Neural crest cell (in vitro differentiated cells): ENCODE data around the gene PMVK. TPM values are rescaled to one million over a fixed set of nuclear protein-coding genes. Genes with fewer than 3 reads are reported as not detected.

Source experiments
- DNase-seq: peaks from one replicate; pipeline ENCODE4 v3.0.0; 2021; ENCODE audit warnings: low read depth, mixed read lengths, low spot score
- H3K27ac Mint-ChIP-seq: one replicate; pipeline ENCODE4 v1.8.0; 2021; ENCODE audit warnings: mild to moderate bottlenecking, mixed read lengths; ENCODE audit not compliant: unreplicated experiment
- H3K27me3 Mint-ChIP-seq: 2 replicates; pipeline ENCODE4 v1.8.0; 2021; ENCODE audit warnings: low read depth, mild to moderate bottlenecking, mixed read lengths
- H3K36me3 Mint-ChIP-seq: 2 replicates; pipeline ENCODE4 v1.8.0; 2021; ENCODE audit warnings: low read depth, mild to moderate bottlenecking, mixed read lengths
- H3K4me1 Mint-ChIP-seq: 2 replicates; pipeline ENCODE4 v1.8.0; 2021; ENCODE audit warnings: mixed read lengths
- H3K4me3 Mint-ChIP-seq: one replicate; pipeline ENCODE4 v1.8.0; 2021; ENCODE audit warnings: mild to moderate bottlenecking, mixed read lengths
- H3K9me3 Mint-ChIP-seq: 2 replicates; pipeline ENCODE4 v1.8.0; 2021; ENCODE audit warnings: mixed read lengths
- total RNA-seq: library from RNA; stranded (reverse); gene quantifications from 2 replicates; pipeline ENCODE4 v1.2.1, GENCODE V29; 2021
- TF ChIP-seq, protein P1 (sequence below): fragments of 200-600 bp; sonication (generic); conservative IDR thresholded peaks from 2 replicates; pipeline ENCODE4 v1.5.0; 2021; ENCODE audit warnings: antibody characterized with exemption, mild to moderate bottlenecking

The PMVK gene
- total RNA-seq, 1 donor from 2014 or later: 37.0 TPM

DNA sequence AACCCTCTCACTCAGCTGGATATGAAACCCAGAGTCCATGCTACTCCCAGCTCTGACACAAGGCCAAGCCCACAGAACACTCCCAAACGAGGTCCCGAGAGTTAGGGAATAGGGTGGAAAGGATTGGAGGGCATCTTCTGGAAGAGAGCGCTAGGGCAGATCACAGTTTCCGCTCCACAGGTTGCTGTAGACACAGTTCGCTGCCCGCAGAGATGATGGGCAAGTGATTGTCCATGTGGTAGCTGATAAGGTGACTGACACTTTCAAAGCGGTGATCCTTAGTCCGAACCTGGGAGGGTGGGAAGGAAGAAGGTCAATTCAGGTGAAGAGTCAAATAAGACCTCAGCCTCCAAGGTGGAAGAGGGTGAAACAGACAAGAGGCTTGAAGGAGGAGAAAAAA is 27.1 kb upstream of the PMVK start:
- no peaks in the 10 kb centered on the region for H3K9me3 Mint-ChIP-seq
- H3K4me1 Mint-ChIP-seq: peaks cover 30% of the 10 kb centered on the region
- H3K27me3 Mint-ChIP-seq: no peaks in the 10 kb centered on the region
- TF ChIP-seq, protein P1, sequence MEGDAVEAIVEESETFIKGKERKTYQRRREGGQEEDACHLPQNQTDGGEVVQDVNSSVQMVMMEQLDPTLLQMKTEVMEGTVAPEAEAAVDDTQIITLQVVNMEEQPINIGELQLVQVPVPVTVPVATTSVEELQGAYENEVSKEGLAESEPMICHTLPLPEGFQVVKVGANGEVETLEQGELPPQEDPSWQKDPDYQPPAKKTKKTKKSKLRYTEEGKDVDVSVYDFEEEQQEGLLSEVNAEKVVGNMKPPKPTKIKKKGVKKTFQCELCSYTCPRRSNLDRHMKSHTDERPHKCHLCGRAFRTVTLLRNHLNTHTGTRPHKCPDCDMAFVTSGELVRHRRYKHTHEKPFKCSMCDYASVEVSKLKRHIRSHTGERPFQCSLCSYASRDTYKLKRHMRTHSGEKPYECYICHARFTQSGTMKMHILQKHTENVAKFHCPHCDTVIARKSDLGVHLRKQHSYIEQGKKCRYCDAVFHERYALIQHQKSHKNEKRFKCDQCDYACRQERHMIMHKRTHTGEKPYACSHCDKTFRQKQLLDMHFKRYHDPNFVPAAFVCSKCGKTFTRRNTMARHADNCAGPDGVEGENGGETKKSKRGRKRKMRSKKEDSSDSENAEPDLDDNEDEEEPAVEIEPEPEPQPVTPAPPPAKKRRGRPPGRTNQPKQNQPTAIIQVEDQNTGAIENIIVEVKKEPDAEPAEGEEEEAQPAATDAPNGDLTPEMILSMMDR: no peak
- no peak for DNase-seq
- H3K4me3 Mint-ChIP-seq: peak overlapping the region; percentile 96
- H3K36me3 Mint-ChIP-seq: peaks cover 8% of the 10 kb centered on the region
- peak overlapping the region; percentile 7 for H3K27ac Mint-ChIP-seq

GRCh38 chr1:154962795-154963330 is 26.3 kb upstream of the PMVK start:
- H3K27me3 Mint-ChIP-seq: no peaks in the 10 kb centered on the region
- peak overlapping the region; percentile 96 for H3K4me3 Mint-ChIP-seq
- no peak for DNase-seq
- TF ChIP-seq, protein P1: no peak
- H3K4me1 Mint-ChIP-seq: peaks cover 22% of the 10 kb centered on the region
- peaks cover 8% of the 10 kb centered on the region for H3K36me3 Mint-ChIP-seq
- H3K9me3 Mint-ChIP-seq: no peaks in the 10 kb centered on the region
- no peak overlapping the region for H3K27ac Mint-ChIP-seq

DNA sequence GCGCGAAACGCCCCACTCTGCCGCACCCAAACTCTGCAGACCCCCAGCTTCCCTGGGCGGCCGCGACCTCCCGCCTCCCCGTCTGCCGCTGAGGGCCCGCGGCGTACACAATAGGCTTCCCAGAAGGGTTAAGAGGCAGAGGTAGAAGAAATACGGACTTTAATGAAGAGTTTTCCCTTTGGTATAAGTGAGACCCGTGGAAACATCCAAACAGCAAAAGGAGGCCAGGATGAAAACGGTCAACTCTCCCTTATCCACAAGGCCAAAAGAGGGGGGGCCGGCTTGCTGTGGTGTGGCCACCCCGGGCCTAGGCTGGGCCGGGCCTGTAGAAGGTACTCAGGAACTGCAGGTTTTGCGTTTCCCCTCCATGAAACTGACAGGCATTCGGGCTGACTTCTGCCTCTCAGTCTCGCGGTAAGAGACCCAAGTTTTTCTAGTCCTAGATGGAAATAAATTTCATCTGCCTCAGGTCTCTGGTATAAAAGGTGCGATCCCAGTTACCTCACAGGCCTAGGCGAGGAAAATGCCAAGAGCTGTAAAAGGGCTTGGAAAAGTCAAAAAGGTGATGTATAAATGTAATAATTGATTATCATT is 25.7 kb upstream of the PMVK start:
- H3K36me3 Mint-ChIP-seq: peaks cover 8% of the 10 kb centered on the region
- peaks cover 25% of the 10 kb centered on the region for H3K4me1 Mint-ChIP-seq
- H3K27ac Mint-ChIP-seq: peak overlapping the region; percentile 83
- no peaks in the 10 kb centered on the region for H3K9me3 Mint-ChIP-seq
- no peak for DNase-seq
- H3K4me3 Mint-ChIP-seq: peak overlapping the region; percentile 96
- TF ChIP-seq, protein P1: peak; percentile 3
- H3K27me3 Mint-ChIP-seq: no peaks in the 10 kb centered on the region

GRCh38 chr1:154961207-154962155 is 25.0 kb upstream of the PMVK start, which contains the start of gene PYGO2:
Gene PYGO2, minus strand, starts transcription at chr1:154961782. Its CDS starts 206 bp downstream, at chr1:154961576.
- Mint-ChIP-seq H3K9me3 (no peaks in the 10 kb centered on the region), H3K4me1 (peaks cover 32% of the 10 kb centered on the region), H3K27me3 (no peaks in the 10 kb centered on the region), H3K4me3 (peak within 1 kb of the TSS; percentile 96), H3K27ac (peak within 1 kb of the TSS; percentile 83), H3K36me3 (peaks cover 8% of the 10 kb centered on the region)
- TF ChIP-seq, protein P1: peak; percentile 67
- peak; percentile 76 for DNase-seq

DNA sequence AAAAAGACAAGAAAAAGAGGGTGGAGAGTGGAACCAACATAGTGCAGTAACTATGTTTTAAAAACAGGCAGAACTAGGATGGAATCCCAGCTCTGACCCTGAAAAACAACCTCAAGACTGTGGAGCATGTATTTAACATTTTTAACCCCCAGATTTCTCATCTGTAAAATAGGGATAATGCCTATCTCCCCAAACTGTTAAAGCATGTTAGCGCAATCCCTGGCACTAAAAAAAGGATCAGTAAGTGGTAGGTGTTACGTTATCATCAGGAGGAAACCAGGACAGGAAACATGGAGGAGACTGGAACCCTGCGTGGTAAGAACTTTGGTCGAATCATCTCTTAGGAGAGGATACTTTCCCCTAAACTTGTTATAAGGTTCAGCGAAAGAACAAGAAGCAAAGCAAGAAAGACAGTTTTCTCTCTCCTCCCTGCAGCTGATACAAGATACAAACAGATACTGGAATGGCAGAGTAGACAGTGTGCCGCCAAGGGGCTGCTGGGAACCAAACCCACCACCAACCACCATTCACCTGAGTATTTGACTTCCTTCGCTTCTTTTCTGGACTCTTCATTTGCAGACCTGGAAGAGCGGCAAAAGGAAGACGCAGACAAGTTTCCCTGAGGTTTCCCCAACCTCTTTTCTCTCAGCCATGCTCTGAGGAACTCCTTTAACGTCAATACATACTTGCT is 24.1 kb upstream of the PMVK start:
- no peak for DNase-seq
- H3K27me3 Mint-ChIP-seq: no peaks in the 10 kb centered on the region
- H3K9me3 Mint-ChIP-seq: no peaks in the 10 kb centered on the region
- peak overlapping the region; percentile 43 for H3K27ac Mint-ChIP-seq
- peak overlapping the region; percentile 95 for H3K4me3 Mint-ChIP-seq
- H3K36me3 Mint-ChIP-seq: peaks cover 8% of the 10 kb centered on the region
- TF ChIP-seq, protein P1: no peak
- H3K4me1 Mint-ChIP-seq: peaks cover 41% of the 10 kb centered on the region
